K562 (cell line): Measurements from ENCODE around the gene ZBTB24.

Source experiments
- ARID2 ChIP-seq: fragments of 450-650 bp; IDR thresholded peaks from 2 replicates; pipeline ENCODE4 v1.6.1; 2017; ENCODE audit warnings: antibody characterized with exemption, mild to moderate bottlenecking
- CTCF ChIP-seq, 3 experiments: IDR thresholded peaks in 2 of 3; conservative IDR thresholded peaks in 1 of 3; 2 replicates each; pipeline ENCODE4 v1.5.1; 2011 to 2012; ENCODE audit warnings: low read length in 3 of 3, mild to moderate bottlenecking in 3 of 3, control low read depth in 2 of 3, improper control_type of control experiment in 1 of 3, inconsistent platforms in 1 of 3, low read depth in 1 of 3, mixed read lengths in 1 of 3, moderate library complexity in 1 of 3; ENCODE audit not compliant: insufficient read depth in 2 of 3
- EZH2 ChIP-seq: IDR thresholded peaks from 2 replicates; pipeline ENCODE4 v1.6.1; 2012; ENCODE audit warnings: low read depth, mild to moderate bottlenecking, inconsistent platforms, low read length, borderline replicate concordance
- FOSL1 ChIP-seq: fragments of 200-800 bp; sonication (Bioruptor generic); conservative IDR thresholded peaks from 2 replicates; pipeline ENCODE4 v1.6.1; 2016; ENCODE audit warnings: missing genetic modification characterization, missing compliant biosample characterization
- HMG20A ChIP-seq: fragments of 450-650 bp; formaldehyde crosslinking; conservative IDR thresholded peaks from 2 replicates; pipeline ENCODE4 v1.4.0; 2020; ENCODE audit warnings: mild to moderate bottlenecking, mixed read lengths
- MITF ChIP-seq: IDR thresholded peaks from 2 replicates; pipeline ENCODE4 v1.6.1; 2014; ENCODE audit warnings: antibody characterized with exemption
- SIX5 ChIP-seq, 2 experiments: IDR thresholded peaks; 2 replicates each; pipeline ENCODE4 v1.6.1; 2011; ENCODE audit warnings: low read length in 2 of 2, borderline replicate concordance in 1 of 2, low read depth in 1 of 2, mild to moderate bottlenecking in 1 of 2, moderate library complexity in 1 of 2; ENCODE audit not compliant: insufficient read depth in 1 of 2
- ZNF717 ChIP-seq: fragments of 250-450 bp; sonication (Bioruptor Pico); IDR thresholded peaks from 2 replicates; pipeline ENCODE4 v1.5.0; 2021

- no peak for TF ChIP-seq CTCF (IDR thresholded peaks at IDR 0.05 in 2 of 3, conservative IDR thresholded peaks at IDR 0.05 in 1 of 3; ENCODE audit: insufficient read depth in 2 of 3, low read depth in 1 of 3, low read length in 3 of 3)
- no peak for TF ChIP-seq SIX5 (IDR thresholded peaks at IDR 0.05; ENCODE audit: borderline replicate concordance in 1 of 2, insufficient read depth in 1 of 2, low read depth in 1 of 2, low read length in 2 of 2)
- TF ChIP-seq EZH2 = no peak
- no peak for TF ChIP-seq HMG20A
- TF ChIP-seq MITF = no peak
- TF ChIP-seq ARID2 = no peak
- TF ChIP-seq FOSL1 (tag) = no peak
- no peak for TF ChIP-seq ZNF717 (CRISPR knock-in tag)
Observed at GRCh38 chr6:109484122-109484521, 1.1 kb upstream of the ZBTB24 start.
